Activated CD4-positive, alpha-beta T cell treated with anti-CD3 and anti-CD28 coated beads for 24 hours (primary cell): ENCODE results near the gene MAST4.

Experiments used
- DNase-seq, 2 donors: peaks; one replicate each; pipeline ENCODE4 v3.0.0-alpha.2; 2020; ENCODE audit warnings: low read depth in 2 of 2

MAST4 gene

DNA sequence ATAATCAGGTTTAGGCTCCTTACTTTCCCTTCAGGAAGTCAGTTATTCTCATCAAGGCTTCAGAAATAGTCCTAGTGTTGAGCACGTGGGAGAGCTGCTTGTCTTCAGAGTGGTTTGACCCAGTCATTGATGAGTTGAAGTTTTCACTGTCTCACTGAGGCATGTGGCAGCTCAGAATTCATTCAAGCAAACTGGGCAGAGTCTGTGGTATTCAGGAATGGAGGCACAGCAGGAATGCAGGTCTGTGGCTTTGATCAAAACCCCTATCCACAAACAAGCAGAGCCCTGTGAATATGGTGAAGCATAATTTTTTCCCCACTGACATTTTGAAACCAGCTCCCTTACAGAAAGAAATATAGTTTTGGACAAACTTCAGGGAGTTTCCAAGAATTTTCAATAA, 393.1 kb downstream of the MAST4 start:
- no peak for DNase-seq

- DNase-seq, result no peak
Measured at GRCh38 chr5:66989781-66990180, 393.6 kb downstream of the MAST4 start.

DNA sequence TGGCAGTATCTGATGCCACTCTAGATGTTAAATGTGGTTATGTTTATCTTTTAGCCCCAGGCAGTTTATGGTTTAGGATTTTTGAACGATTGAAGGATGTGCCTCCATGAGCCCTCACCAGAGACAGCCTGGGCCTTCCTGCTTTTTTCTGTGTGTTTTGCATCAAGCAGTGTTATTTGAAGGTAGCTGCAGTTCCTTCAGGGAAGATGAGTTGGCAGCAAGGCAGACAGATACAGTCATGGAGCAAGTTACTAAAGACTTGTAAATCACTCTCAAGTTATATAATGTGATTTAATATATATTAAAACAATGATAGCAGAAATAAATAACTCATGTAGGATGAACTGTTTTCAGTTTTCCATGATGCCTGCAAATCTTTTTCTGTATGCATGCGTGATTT, 395.6 kb downstream of the MAST4 start:
- DNase-seq, result no peak

- no peak for DNase-seq
Measured at GRCh38 chr5:66992547-66992946, 396.4 kb downstream of the MAST4 start.

DNA sequence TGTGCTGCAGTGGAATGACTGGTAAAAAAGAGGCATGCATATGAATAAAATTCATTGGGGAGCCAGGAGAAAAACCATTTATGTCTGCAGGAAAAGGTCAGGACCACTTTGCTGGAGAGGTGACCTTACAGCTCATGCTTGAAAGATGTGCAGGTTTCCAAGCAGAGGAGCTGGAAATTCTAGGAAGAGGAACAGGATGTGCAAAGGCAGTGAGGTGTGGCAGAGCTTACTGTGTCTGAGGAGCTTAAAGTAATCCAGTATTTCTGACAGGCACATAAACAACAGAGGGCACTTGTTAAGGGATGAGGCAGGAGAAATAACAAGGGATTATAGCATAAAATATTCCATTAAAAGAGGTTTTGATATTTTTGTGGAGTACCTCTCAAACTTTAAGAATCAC, 397.3 kb downstream of the MAST4 start:
- DNase-seq, result no peak

- no peak for DNase-seq
Measured at GRCh38 chr5:66993882-66994281, 397.7 kb downstream of the MAST4 start.

- DNase-seq, result no peak
Measured at GRCh38 chr5:66994790-66995189, 398.6 kb downstream of the MAST4 start.

DNA sequence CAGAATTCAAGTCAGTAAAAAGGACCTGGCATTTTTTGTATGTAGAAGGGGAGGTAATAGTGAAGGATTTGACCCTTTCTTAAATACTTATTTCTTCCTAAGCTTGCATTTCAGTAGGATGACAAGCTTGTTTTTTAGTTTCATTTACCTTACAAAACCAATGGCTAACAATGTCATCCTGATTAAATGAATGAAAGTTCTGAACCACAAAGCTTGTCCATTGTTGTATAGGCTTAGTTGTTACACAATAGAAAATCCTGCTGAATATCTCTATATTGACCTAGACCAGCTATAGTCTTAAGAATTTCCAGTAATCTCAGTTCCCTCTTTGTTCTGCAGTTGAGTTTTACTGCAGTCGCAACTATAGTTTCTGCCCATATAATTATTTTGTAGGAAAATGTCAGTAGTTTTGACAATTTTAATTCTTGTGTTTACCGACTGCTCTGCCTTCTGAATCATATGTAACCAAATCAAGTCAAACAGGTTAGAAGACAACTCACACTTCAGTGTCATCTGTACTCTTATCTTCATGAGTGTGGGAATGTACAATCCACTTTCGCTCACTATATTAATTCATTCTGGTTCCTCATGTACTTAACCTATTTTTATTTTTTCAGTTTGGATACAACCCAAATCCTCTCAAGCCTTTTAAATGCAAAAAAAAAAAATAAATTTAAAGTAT, 404.7 kb downstream of the MAST4 start:
- no peak for DNase-seq

- DNase-seq, result no peak
Measured at GRCh38 chr5:67002832-67003684, 406.9 kb downstream of the MAST4 start.

GRCh38 chr5:67003685-67003934, 407.4 kb downstream of the MAST4 start:
- DNase-seq, result no peak

DNA sequence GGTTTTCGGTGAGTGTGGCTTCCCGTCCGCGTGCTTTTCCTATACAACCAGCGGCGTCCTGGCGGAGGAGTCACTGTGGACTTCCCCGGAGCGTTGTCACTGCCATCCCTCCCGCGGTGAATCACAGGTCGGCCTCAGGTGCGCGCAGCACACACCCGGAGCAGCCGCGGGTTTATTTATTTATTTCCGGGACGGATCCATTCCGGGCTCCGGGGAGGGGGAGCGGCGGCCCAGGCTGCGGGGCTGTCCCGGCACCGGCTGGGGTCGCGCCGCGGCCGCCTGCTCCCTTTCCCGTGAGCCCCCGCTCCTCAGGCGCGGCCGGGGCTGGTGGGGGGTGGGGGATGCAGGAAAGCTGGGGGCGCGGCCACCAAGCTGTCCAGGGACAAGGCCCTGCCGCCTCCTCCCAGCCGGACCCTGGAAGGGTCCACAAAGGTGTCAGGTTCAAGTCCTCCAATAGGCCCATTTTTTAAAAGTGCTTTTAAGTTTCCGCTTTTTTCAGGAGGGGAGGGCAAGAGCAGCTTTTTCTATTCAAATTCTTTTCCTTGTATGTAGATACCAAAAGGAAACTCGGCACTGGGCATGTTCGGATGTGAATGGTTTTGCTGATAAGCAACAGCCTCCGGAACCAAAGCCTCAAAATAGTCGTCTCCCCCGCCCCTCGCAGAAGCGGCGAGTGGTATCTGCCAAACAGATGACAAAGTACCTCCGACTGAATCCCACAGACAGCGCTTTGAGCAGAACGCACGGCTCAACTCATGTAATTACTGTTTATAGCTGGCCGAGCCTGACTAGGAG, 407.9 kb downstream of the MAST4 start:
- DNase-seq, result peak; percentile 77 to 82

- DNase-seq, result no peak
Measured at GRCh38 chr5:67004730-67005350, 408.6 kb downstream of the MAST4 start.

DNA sequence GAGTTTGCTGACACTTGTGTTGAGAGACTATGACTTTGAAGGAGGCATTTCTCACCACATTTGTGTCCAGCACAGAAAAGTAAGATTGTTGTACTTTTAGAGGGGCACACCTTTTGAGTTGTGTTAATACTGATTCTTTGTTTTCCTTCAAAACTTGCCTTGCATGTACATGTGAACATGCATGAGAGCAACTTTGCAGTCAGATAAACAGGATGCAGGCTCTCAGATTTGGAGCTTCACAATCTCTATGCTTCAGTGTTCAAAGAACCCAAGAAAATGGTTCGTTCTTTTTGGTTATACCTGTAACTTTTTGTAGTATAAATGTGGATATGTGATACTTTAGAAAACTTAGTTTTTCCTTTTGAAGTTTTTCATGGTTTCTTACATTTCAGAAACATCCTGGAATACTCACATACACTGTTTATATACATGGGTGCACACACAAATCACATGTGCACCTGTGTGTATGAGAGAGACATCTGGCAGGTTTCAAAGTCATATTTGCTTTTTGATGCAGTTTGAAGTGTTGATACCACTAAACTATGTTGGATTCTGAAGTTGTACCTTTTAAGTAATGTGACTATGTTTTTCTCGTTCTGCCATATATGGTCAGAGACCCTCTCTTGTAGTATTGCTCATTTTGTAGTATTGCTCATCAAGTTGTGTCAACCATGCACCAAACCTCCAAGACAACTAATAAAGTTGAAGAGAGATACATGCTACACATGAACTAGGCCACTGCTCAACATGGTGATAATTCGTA, 409.7 kb downstream of the MAST4 start:
- no peak for DNase-seq

DNA sequence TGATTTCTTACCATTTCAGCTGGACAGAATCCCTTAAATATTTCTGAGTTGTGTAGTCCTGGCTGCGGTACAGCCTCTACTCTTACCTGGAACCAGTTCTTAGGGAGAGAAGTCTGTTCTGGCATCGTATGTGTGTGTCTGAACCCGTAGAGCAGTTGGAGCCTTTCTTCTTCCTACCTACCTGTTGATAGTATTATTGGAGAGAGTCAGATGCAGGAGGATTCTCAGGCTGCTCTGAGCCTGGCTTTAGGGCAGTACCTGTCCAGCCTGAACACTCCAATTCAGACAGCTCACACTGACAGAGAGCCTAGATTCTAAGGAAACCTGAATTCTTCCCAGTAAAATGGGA, 410.3 kb downstream of the MAST4 start:
- DNase-seq, result no peak

- DNase-seq, result no peak
Measured at GRCh38 chr5:67009028-67009427, 412.8 kb downstream of the MAST4 start.

DNA sequence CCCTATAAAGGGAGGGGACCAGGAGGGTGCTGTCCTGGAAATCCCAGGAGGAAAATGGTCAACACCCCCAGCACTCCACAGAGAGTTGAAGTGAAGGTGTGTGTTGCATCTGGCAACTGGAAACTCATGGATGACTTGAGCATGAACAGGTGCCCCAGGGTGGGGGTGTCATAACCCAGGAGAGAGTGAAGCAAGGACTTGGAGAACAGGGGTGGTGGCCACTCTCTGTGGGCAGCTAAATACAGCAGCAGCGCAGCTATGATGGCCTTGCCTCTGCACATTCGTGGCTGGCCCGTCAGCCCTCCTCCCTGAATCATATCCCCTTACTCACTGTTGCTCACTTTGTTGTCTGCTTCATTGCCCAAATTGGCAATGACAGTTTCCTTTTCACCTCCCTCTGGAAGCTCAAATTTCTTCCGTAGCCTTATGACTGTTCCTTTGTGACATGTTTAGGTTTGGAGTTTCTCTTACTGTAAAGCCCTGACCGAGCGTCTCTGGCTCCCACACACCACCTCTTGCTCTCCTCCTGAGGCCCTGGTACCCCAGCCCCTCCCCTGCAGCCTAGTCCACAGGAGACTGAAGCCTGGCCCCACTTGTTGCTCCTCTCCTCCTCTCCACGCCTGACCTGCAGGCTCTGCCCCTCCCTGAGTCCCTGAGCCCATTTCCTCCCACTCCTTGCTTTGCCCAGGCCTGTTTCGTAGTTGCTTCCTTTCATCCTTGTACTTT, 414.7 kb downstream of the MAST4 start:
- DNase-seq, result no peak

DNA sequence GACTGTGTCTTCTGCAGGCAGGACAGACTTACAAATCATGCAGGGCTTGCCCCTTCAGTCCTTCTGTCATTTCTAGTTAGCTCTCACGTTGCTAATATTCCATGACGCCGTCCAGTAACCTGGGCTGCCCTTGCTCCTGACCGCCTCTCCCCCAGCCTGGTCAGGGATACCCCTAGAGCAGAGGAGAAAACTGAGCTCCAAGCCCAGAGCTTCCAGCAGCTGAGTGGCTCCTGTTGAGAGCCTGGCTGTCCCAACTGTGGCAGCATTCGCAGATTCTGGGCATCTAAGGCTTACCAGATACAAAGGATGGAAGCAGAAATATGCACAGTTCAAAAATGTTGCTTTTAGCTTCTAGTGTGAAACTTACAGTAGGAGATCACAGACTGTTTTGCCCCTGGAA, 415.2 kb downstream of the MAST4 start:
- DNase-seq, result no peak

GRCh38 chr5:67012171-67012570, 416.0 kb downstream of the MAST4 start:
- DNase-seq, result no peak

GRCh38 chr5:67013719-67014118, 417.5 kb downstream of the MAST4 start:
- no peak for DNase-seq

- DNase-seq, result no peak
Measured at GRCh38 chr5:67014191-67014590, 418.0 kb downstream of the MAST4 start.

GRCh38 chr5:67014957-67015400, 418.8 kb downstream of the MAST4 start:
- no peak for DNase-seq
